Activated CD4-positive, alpha-beta T cell treated with anti-CD3 and anti-CD28 coated beads for 4 hours (primary cell): ENCODE results near the gene ACRV1.
"Not testable (repeated sequence)": the region's sequence is repeated elsewhere in the genome, so short reads cannot be mapped to it uniquely, and the experiment has no call there.

Source experiments
- DNase-seq, 2 donors: peaks; one replicate each; pipeline ENCODE4 v3.0.0-alpha.2; 2020

ACRV1 gene, protein sequence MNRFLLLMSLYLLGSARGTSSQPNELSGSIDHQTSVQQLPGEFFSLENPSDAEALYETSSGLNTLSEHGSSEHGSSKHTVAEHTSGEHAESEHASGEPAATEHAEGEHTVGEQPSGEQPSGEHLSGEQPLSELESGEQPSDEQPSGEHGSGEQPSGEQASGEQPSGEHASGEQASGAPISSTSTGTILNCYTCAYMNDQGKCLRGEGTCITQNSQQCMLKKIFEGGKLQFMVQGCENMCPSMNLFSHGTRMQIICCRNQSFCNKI

DNA sequence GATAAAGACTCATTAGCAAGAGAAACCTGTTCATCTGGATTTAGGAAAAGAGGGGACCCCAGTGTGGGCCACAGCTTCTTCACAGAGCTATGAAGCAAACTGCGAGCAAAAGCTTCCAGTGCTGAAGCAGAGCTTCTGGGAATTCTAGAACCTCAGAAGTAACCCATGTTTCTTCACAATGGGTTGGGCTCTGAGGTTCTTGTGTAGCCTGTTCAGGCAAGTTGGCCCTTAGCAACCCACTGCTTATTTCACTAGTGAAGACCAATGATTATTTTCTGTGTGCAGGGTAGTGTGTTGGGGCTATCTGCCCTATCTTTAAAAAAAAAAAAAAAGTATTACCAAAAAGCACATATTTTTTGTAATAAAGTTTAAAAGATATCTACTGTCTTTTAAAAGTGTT is at the start of gene ACRV1:
TSS of gene ACRV1 (minus strand) at position 101 of the 400 bp plus-strand sequence. CDS start at position 34, 67 bp downstream.
- DNase-seq = no peak

DNA sequence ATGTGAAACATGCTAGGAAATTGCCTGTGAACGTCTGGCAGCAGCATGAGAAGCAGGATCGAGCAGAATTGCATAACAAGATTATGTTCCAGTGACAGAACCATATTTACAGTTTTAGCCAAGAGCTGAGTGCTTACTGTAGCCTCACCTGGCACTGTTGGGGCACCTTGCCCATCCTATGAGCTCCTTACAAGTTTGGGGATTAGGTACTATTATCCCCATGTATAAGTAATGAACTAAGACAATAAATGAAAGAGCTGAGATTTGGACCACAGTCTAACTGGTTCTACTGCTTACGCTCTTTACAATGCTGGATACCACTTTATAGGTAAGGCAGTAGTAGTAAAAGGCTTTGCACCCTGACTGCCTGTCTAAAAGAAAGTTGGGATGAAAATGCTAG is 48.3 kb upstream of the ACRV1 start:
- DNase-seq = no peak

DNA sequence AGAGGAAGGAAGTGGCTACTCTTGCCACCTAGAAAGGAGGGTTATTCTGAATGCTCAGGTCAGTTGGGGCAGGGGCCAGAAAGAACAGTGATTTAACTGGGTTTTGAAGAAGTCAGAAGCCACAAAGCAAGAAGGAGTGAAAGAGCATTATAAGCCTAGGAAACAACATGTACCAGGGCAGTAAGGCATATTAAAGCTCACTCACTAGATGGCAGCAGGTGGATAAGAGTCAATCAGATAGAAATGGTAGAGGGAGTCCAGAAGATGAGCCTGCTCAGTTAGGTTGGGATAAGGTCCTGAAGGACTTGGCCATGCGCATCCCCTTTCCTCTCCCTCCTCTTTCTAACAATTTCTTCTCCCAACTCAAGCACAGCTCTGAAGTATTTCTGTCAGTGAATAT is 43.5 kb upstream of the ACRV1 start:
- DNase-seq = no peak

DNA sequence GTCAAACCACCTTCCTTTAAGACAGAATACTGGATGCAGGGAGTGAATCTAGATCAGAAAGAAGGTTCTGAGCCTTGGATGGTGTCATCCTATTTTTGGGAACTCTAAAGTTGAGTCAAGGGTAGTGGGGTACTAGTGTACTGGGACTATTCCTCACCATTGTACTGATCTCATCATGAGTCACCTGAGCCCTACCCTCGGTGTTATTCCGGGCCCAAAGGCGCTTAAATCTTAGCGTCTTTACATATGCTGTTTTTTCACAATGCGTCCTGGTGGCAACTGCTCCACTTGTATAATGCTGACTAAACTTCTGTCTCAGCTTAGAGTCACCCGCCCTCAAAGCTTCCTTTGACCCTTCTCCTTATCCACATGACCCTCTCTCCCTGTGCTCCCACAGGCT is 40.1 kb upstream of the ACRV1 start:
- no peak for DNase-seq

DNA sequence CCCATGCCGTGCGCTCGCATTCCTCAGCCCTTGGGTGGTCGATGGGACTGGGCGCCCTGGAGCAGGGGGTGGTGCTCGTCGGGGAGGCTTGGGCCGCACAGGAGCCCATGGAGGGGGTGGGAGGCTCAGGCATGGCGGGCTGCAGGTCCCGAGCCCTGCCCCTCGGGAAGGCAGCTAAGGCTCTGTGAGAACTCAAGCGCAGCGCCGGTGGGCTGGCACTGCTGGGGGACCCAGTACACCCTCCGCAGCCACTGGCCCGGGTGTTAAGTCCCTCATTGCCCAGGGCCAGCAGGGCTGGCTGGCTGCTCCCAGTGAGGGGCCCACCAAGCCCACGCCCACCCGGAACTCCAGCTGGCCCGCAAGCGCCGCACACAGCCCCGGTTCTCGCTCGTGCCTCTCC is 24.0 kb upstream of the ACRV1 start:
- DNase-seq = not testable (repeated sequence)

DNA sequence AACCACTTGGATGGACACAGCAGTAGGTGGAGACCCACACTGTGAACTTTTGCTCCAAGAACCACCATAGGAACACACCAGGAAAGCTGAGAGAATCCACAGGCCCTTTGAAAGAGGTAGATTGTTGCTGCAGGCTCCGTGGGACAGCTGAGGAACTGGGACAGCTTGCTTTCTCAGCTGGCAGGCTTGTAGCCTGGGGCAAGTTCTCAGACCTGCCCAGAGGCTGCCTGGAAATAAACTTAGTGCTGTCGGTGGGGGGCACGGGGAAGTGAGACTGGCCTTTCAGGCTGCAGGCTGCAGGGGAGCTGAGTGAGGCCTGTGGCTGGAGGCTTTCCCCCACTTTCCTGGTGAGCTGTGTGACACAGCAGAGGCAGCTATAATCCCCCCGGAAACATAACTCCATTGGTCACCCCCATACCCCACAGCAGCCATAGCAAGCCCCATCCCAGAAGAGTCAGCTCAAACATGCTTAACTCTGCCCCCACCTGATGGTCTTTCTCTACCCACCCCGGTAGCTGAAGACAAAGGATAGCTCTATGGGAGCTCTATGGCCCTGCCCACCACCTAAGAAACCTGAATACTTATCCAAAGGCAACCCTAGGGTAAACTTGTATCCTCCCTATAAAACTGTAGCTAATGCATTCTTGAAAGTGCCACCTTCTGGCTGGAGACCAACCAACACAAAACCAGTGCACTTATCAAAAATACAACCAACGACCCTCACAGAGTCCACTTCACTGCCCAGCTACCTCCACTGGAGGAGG is 21.4 kb upstream of the ACRV1 start:
- no peak for DNase-seq

DNA sequence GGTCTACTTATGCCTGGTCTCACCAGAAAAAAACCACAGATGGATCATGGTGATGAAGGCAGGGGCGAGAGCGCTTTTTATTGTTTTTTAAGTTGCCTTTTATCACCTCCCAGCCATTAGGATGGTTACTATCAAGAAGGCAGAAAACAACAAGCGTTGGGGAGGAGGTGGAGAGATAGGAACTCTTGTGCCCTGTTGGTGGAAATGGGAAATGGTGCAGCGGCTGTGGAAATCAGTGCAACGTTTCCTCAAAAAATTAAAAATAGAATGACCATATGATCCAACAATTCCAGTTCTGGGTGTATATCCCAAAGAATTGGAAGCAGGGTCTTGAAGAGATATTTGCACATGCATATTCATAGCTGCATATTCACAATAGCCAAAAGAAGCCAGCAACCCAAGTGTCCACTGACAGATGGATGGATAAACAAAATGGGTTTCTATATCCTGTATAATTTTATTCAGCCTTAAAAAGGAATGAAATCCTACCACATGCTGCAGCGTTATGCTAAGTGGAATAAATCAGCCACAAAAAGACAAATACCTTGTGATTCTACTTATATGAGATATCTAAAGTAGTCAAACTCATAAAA is 20.5 kb upstream of the ACRV1 start:
- no peak for DNase-seq

DNA sequence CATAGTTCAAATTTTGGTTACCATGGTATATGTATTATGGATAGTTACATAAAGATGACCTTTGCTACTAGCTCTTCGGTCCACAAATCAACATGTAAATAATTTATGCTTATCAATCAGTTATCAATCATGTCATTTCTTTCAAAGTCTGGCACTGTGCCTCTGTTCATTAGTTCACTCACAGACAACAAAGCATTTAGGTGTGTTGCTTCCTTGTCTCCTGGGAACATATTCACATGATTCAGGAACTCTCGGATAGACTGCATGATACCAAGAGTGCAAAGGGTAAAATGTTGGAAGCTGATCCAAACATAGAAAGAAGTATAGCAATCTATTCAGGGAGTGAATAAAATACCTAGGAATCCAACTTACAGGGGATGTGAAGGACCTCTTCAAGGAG is 14.3 kb upstream of the ACRV1 start:
- no peak for DNase-seq

DNA sequence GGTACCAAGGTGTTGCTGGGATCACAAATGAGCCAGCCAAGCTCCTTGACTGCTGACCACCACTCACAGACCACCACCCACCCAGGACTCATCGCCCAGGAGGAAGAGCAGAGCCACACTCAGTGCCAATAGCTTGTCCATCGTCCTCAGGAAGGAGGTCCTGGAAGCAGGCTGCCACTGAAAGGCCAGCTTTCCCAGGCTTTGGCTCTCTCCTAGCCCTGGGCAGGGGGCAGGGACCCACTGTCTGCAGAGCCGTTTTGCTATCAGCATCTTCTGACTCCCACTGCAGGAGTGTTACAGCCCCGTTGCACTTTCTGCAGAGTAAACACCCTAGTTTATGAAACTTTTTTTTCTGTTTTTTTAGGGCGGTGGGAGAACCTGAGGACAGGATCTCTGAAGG is 12.2 kb upstream of the ACRV1 start:
- DNase-seq = no peak

DNA sequence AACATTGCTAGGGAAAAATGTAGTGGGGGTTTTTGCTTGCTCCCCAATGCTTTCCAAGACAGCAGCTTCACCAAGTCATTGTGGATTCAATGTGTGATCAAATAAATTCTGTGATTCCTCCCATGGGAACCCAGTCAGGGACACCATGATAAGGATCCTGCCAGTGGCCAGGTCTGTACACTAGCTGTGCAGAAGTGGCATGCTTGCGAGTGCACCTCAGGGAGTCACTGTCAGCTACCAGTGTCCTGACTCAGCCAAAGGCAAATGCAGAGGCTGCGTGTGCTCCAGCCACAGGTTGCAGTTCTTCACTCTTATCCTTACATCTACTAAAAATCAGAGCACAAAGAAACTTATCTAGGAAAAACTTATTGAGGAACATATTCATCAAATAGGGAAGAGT is 9.4 kb upstream of the ACRV1 start:
- DNase-seq = no peak

DNA sequence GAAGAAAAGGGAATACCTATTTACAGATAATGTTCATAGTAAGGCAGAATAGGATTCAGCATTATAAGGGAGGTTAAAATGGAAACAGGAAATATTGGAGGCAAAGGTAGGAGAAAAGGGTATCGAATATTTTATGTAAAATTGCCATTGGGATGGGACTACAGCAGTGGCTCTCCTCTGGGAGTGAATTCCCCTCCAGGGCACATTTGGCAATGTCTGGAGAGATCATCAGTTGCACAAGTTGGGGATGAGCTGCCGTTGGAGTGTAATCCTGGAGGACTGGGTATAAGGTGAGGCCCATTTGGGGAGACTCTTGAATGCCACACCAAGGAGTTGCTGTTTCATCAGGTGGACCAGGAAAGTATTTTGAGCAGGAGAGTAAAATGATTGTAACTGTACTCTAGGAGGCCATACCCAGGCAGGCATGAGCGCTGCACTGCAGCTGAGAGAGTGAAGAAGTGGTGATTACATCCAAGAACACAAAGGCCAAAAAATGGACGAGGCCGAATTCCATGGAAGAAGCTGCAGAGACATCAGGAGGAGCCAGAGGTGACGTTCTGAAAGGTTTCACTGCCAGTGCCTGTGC is 8.7 kb upstream of the ACRV1 start:
- DNase-seq = no peak

DNA sequence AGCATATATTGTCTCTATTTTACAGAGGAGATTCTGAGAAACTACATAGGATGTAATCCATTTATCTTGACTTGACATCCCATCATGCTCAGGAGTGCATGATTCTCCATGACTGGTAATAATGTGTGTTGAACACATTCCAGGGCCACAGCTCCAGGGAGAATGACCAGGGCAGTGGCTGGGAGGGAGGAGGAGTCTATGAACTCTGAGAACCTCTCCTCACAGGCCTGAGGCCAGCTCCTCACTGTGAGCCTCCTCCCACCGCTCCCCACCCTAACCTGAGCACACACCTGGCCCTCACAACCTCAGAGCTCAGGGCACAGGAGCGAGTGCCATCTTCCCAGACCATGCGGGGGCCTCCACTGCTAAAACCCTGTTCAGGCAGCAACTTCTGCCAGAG is 8.0 kb upstream of the ACRV1 start:
- no peak for DNase-seq

DNA sequence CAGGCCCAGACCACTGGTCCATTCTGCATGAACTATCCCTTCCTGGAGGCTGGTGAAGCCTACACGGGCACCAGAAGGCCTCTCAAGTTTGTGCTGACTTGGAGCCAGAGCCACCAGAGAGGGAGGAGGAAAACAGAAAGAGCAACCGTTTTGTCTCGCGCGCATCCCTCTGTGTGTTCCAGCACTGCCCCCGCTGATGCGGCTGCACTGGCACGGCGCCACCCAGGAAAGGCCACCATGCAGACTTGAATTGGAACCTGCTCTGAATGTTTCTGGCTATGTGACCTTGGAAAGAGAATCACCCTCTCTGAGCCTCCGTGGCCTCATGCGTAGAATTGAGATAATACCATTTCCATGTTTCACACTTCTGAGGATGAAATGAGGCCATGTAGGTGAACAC is 7.4 kb upstream of the ACRV1 start:
- DNase-seq = no peak

DNA sequence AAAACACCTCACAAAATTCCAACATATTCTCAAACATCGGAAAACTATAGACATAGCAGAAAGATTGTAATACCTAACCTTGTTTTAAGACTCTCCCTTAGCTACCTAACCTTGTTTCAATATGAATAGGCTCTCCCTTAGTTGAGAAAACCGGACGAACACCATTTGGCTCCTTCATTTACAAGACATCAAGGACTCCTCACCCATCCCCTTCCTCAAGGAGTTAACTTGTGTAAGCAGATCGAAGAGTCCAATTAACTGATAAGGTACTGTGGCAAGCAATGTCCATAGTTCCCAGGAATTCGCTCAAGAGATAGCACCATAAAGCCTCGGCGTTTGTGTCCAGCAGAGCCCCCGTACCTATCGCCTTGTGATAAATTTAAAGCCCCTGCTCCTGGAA is 4.6 kb upstream of the ACRV1 start:
- DNase-seq = no peak

DNA sequence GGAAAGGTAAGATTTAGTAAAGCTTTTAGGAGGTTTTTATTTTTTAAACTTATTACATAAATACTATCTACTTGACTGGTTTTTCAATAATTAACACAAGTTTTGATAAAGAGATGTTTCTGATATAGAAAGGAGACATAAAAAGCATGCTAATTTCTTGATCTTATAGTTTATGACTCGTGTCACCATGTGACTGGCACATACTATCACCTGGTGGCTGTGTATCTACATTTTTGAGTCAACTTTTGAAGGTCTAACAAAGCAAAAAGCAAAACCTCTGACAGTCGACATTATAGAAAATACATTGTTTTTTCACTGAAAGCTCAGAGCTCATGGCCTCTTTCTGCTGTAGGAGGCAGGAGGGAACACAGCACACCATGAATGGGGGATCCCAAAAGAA is 810 bp downstream of the ACRV1 start:
- DNase-seq = no peak

DNA sequence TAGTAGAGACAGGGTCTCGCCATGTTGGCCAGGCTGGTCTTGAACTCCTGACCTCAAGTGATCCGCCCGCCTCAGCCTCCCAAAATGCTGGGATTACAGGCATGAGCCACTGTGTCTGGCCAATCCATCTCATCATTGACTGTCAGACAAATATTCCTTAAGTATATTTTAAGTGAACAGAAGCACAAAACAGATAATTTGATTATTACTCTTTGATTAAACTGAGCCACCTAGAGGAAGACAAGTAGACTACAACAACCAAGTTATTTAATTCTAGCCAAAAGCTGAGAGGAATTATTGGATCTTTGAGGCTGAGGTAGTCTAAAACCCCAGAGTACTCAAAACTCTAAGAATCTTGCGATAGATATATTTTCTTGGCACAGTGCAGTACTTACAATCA is 1.2 kb downstream of the ACRV1 start:
- DNase-seq = no peak

DNA sequence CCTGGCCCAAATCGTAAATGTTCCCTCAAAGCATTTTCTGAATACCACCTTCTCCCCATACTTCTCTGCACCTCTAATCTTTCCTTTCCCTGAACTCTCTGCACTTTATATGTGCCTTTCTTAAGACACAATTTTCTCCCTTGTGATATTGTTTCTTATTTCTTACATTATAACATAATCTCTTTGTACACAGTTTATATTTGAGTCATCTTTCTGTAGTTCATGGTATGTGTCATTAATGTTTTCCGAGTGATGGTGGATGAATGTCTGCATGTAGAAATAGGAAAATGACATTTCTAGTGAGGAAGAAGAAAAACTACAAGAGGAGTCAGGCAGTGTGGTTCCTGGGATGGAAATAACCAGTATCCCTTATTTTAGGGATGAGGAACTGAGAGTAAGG is 5.5 kb downstream of the ACRV1 start:
- no peak for DNase-seq

DNA sequence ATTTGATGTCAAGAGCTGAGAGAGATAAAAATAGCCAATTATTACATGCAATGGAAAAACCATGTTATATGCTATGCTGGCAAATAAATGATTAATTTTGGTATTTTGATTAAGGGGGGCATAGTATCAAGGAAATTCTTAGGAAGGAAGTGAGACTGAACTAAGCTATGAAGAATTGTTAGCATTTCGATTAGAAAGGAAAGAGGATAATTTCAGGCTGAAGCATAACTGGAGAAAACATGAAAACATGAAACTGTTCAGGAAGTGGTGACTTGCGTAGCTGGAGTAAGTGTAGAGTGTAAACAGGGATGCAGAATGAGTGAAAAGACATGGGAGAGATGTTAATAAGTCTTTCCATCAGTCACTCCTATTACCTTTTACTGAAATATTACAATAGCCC is 6.4 kb downstream of the ACRV1 start:
- DNase-seq = no peak

DNA sequence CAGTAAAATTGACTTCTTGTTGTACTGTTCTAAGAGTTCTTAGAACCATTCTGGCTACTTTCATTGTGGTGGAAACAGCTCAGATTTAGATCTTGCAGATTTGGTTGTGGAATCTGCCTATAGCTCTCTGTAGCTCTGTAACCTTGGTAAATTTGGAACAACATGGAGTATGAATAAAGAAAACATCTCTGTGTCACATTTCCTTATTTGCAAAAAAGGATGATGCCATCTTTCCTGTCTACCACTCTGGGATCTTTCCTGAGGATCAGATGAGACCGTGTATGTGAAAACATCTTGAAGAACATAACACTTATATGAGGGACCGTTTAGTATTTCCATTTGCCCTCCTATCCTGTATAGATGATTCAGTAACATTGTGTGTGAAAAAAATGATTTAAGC is 9.1 kb downstream of the ACRV1 start:
- DNase-seq = no peak

DNA sequence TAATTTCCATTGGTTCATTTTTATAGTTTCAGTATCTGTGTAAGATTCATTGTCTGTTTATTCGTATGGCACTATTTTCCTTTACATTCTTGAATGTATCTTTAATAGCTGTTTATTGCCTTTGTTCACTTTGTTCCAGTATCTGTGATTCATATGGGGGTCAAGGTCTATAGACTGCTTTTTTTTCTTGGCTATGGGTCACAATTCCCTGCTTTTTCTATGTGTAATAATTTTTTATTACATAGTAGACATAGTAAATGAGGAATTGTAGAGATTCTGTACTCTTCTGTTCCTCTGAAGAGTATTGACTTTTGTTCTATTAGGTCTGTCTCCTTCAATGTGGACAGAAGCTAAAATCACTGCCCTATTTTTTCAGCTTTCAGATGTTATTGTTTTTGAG is 10.5 kb downstream of the ACRV1 start:
- DNase-seq = no peak

DNA sequence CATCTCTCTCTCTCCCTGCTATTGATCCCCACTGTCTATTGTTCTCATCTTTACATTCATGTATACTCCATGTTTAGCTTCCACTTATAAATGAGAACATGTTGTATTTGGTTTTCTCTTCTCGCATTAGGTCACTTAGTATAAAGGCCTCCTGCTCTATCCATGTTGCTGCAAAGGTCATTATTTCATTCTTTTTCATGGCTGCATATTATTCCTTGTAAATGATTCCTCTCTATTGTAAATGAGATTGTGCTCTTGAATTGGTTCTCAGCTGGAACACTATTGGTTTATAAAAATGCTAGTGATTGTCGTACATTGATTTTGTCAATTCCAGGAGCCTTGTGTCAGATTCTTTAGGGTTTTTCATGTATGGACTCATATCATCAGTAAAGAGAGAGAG is 13.5 kb downstream of the ACRV1 start:
- no peak for DNase-seq

DNA sequence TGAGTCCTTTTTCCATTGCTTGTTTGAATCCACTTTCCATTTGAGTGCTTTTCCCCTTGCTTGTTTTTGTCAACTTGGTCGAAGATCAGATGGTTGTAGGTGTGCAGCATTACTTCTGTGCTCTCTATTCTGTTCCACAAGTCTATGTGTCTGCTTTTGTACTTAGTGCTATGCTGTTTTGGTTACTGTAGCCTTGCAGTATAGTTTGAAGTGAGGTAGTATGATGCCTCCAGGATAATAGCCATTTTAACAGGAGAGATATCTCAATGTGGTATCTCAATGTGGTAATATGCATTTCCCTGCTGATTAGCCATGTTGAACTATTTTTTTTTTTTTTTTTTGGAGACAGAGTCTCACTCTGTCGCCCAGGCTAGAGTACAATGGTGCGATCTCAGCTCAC is 16.7 kb downstream of the ACRV1 start:
- no peak for DNase-seq

DNA sequence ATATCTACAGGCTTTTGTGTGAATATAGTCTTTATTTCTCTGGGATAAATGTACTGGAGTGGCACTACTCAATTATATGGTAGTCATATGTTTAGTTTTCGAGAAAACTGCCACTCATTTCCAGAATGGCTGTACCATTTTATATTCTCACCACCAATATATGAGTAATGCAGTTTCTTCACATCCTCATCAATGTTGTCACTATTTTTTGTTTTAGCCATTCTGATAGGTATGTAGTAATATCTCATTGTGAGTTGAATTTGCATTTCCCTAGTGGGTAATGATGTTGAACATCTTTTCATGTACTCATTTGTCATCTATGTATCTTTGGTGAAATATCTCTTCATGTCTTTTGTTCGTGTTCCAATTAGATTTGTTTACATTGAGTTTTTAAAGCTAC is 18.0 kb downstream of the ACRV1 start:
- no peak for DNase-seq
